ENCODE measurements around the gene IL4I1.

The IL4I1 gene

GRCh38 chr19:49880162-49880869 lies 16.4 kb downstream of the IL4I1 start:
- in situ Hi-C loops (cut with MboI; ENCODE audit: low sequenced_read_pairs), result no loop called here

GRCh38 chr19:49879243-49879963 lies 17.3 kb downstream of the IL4I1 start:
- in situ Hi-C loops (cut with MboI; ENCODE audit: low sequenced_read_pairs), result no loop called here

- in situ Hi-C loops (cut with MboI; ENCODE audit: low sequenced_read_pairs), result no loop called here
Measured at GRCh38 chr19:49878744-49879070, 18.0 kb downstream of the IL4I1 start.

GRCh38 chr19:49877879-49878743 lies 18.6 kb downstream of the IL4I1 start:
- in situ Hi-C loops (cut with MboI; ENCODE audit: low sequenced_read_pairs), result no loop called here

- in situ Hi-C loops (cut with MboI; ENCODE audit: low sequenced_read_pairs), result no loop called here
Measured at GRCh38 chr19:49877020-49877878, 19.4 kb downstream of the IL4I1 start, which contains the start of the genes AKT1S1 and TBC1D17. Gene AKT1S1, minus strand, starts transcription at chr19:49877355. Its CDS starts 4,060 bp downstream, at chr19:49873295. Gene TBC1D17, plus strand, starts transcription at chr19:49877702. Its CDS starts 22 bp downstream, at chr19:49877724.

GRCh38 chr19:49876422-49877019 lies 20.2 kb downstream of the IL4I1 start:
- in situ Hi-C loops (cut with MboI; ENCODE audit: low sequenced_read_pairs), result no loop called here

- in situ Hi-C loops (cut with MboI; ENCODE audit: low sequenced_read_pairs), result no loop called here
Measured at GRCh38 chr19:49875857-49876421, 20.7 kb downstream of the IL4I1 start.

GRCh38 chr19:49875177-49875576 lies 21.5 kb downstream of the IL4I1 start:
- in situ Hi-C loops (cut with MboI; ENCODE audit: low sequenced_read_pairs), result no loop called here

GRCh38 chr19:49874503-49875157 lies 22.1 kb downstream of the IL4I1 start:
- in situ Hi-C loops (cut with MboI; ENCODE audit: low sequenced_read_pairs), result no loop called here

- in situ Hi-C loops (cut with MboI; ENCODE audit: low sequenced_read_pairs), result no loop called here
Measured at GRCh38 chr19:49873834-49874233, 22.9 kb downstream of the IL4I1 start.

GRCh38 chr19:49873129-49873521 lies 23.6 kb downstream of the IL4I1 start:
- in situ Hi-C loops (cut with MboI; ENCODE audit: low sequenced_read_pairs), result no loop called here

- in situ Hi-C loops (cut with MboI; ENCODE audit: low sequenced_read_pairs), result no loop called here
Measured at GRCh38 chr19:49872245-49873128, 24.2 kb downstream of the IL4I1 start.

- in situ Hi-C loops (cut with MboI; ENCODE audit: low sequenced_read_pairs), result no loop called here
Measured at GRCh38 chr19:49871349-49871985, 25.2 kb downstream of the IL4I1 start.

- in situ Hi-C loops (cut with MboI; ENCODE audit: low sequenced_read_pairs), result no loop called here
Measured at GRCh38 chr19:49870309-49870901, 26.3 kb downstream of the IL4I1 start.

- in situ Hi-C loops (cut with MboI; ENCODE audit: low sequenced_read_pairs), result no loop called here
Measured at GRCh38 chr19:49869484-49870308, 27.0 kb downstream of the IL4I1 start.

- in situ Hi-C loops (cut with MboI; ENCODE audit: low sequenced_read_pairs), result no loop called here
Measured at GRCh38 chr19:49869009-49869483, 27.6 kb downstream of the IL4I1 start.

All from hTERT RPE-1 (cell line).